ENCODE results near the gene SLC22A1. TPM values are rescaled to one million over a fixed set of nuclear protein-coding genes. Genes with fewer than 3 reads are reported as not detected.

SLC22A1 gene
- total and polyA plus RNA-seq, 2 of the 4 experiments (the other 2 are of a cell fraction) = 0.10 TPM; not detected in 1

DNA sequence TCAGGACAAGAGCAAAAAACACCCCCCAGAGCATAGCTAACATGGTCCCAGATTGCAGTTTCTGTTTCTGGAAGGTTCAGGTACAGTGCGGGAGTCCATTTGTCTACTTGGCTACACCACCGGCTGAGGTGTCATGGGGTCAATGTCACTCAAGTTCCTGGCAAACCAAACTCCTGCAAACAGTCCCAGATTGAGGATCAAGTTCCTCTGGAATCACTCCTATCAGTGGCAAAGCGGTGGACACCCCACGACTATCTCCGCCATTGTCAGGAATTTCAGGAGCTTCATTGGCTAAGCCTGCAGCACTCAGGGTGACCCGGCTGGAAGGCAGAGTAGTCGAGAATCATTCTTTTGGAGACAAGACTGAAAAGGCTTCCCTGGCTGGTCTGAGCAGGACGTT, 41.8 kb downstream of the SLC22A1 start:
- 66% methylated on average over 4 of the region's 8 CpGs; no CpG with 5 or more reads in 1 of the 2 experiments for WGBS, 2 experiments (ENCODE audit: extremely low coverage in 2 of 2, insufficient read length in 1 of 2)
- Histone ChIP-seq H3K36me3 (ENCODE audit: control insufficient read depth, insufficient read depth, low read length) (no peaks in the 10 kb centered on the region), H2AK9ac (replicated peaks; ENCODE audit: low read depth, low read length, poor library complexity) (no peak overlapping the region), H2BK20ac (ENCODE audit: low read depth, low read length) (no peak overlapping the region), H3K4ac (ENCODE audit: low read depth, low read length) (no peak overlapping the region), H2AK5ac (ENCODE audit: low read depth, low read length) (no peak overlapping the region), H4K91ac (ENCODE audit: insufficient read depth, low read depth, low read length) (no peak overlapping the region), H3K14ac (replicated peaks; ENCODE audit: low read depth, low read length) (no peak overlapping the region), H2BK15ac (ENCODE audit: low read depth, low read length) (no peak overlapping the region), H3K23ac (ENCODE audit: low read depth, low read length) (no peak overlapping the region), H3K4me2 (ENCODE audit: low read depth, low read length) (no peak overlapping the region), H4K8ac (ENCODE audit: low read depth in 2 of 2, low read length in 2 of 2) (no peak overlapping the region), H3K79me1 (ENCODE audit: low read depth in 1 of 2, low read length in 2 of 2) (no peaks in the 10 kb centered on the region), H4K5ac (ENCODE audit: low read depth, low read length) (no peak overlapping the region), H3K18ac (ENCODE audit: low read depth, low read length) (no peak overlapping the region), H3K9me1 (ENCODE audit: insufficient read depth, low read length) (no peaks in the 10 kb centered on the region), H2BK5ac (ENCODE audit: low read depth, low read length, poor library complexity, severe bottlenecking) (no peak overlapping the region), H2AFZ (replicated peaks; ENCODE audit: low read length, poor library complexity) (no peak overlapping the region), H3K27me3 (ENCODE audit: control insufficient read depth, insufficient read depth, low read length) (no peaks in the 10 kb centered on the region), H4K20me1 (ENCODE audit: insufficient read depth, low read length) (no peaks in the 10 kb centered on the region), H3K27ac (ENCODE audit: insufficient read depth, low read length) (no peak overlapping the region), H3K4me3 (ENCODE audit: insufficient read depth, low read depth, low read length) (no peak overlapping the region), H3K9me3 (ENCODE audit: control insufficient read depth, insufficient read depth, low read length) (no peaks in the 10 kb centered on the region), H2BK120ac (ENCODE audit: low read depth, low read length) (no peak overlapping the region), H3K9ac (ENCODE audit: low read depth, low read length) (no peak overlapping the region), H3K56ac (ENCODE audit: extremely low read depth, insufficient read depth, low read length) (no peak overlapping the region), H3K4me1 (ENCODE audit: control insufficient read depth, insufficient read depth, low read length) (no peaks in the 10 kb centered on the region)
- TF ChIP-seq FOS (IDR thresholded peaks at IDR 0.05; ENCODE audit: low read depth, low read length) (no peak), MAZ (IDR thresholded peaks at IDR 0.05; ENCODE audit: borderline replicate concordance, low read depth, low read length) (no peak), MAFK (IDR thresholded peaks at IDR 0.05; ENCODE audit: low read depth, low read length) (no peak)
- DNase-seq (no peak), ATAC-seq (ENCODE audit: low read depth) (no peak)
- BruUV-seq (replicated peaks) = no TSS peak
- in situ Hi-C loops (cut with MboI; ENCODE audit: low sequenced_read_pairs) (no loop called here), dilution Hi-C loops (cut with HindIII; ENCODE audit: low sequenced_read_pairs, unreplicated experiment) (no loop called here), intact Hi-C loops (cut with micrococcal nuclease) (no loop called here)
- POLR2A ChIA-PET (ENCODE audit: unreplicated experiment) = no interaction called here
- CTCF ChIA-PET = no interaction called here
